Neural progenitor cell (in vitro differentiated cells): ENCODE results near the gene OVAAL. TPM values are rescaled to one million over a fixed set of nuclear protein-coding genes. Genes with fewer than 3 reads are reported as not detected.
A peak's percentile ranks its signal among the peaks of the same experiment; 100 is the strongest.

Source experiments
- DNase-seq: peaks from one replicate; pipeline ENCODE4 v3.0.0-alpha.2; 2016; ENCODE audit warnings: low spot score
- H2AFZ ChIP-seq: fragments of 200-600 bp; sonication (generic); replicated peaks from 2 replicates; pipeline ENCODE4 v1.6.1; 2016; ENCODE audit warnings: antibody characterized with exemption
- H3F3A ChIP-seq: fragments of 200-600 bp; sonication (generic); 2 replicates; pipeline ENCODE4 v1.6.1; 2016; ENCODE audit warnings: antibody characterized with exemption, low read depth
- H3K27ac ChIP-seq: fragments of 200-600 bp; sonication (generic); 2 replicates; pipeline ENCODE4 v1.5.1; 2016; ENCODE audit warnings: mild to moderate bottlenecking
- H3K27me3 ChIP-seq: fragments of 200-600 bp; sonication (generic); 2 replicates; pipeline ENCODE4 v1.6.1; 2016; ENCODE audit warnings: mild to moderate bottlenecking, moderate library complexity
- H3K36me3 ChIP-seq: fragments of 200-600 bp; sonication (generic); 2 replicates; pipeline ENCODE4 v1.5.1; 2016
- H3K4me1 ChIP-seq: fragments of 200-600 bp; sonication (generic); 2 replicates; pipeline ENCODE4 v1.6.1; 2016; ENCODE audit warnings: mixed run types
- H3K4me2 ChIP-seq: fragments of 200-600 bp; sonication (generic); 2 replicates; pipeline ENCODE4 v1.6.1; 2016
- H3K4me3 ChIP-seq: fragments of 200-600 bp; sonication (generic); 2 replicates; pipeline ENCODE4 v1.5.1; 2016
- H3K79me2 ChIP-seq: fragments of 200-600 bp; sonication (generic); 2 replicates; pipeline ENCODE4 v1.6.1; 2016; ENCODE audit warnings: low read depth
- H3K9ac ChIP-seq: fragments of 200-600 bp; sonication (generic); 2 replicates; pipeline ENCODE4 v1.6.1; 2016
- H3K9me3 ChIP-seq: fragments of 200-600 bp; sonication (generic); 2 replicates; pipeline ENCODE4 v1.5.1; 2016; ENCODE audit warnings: low read depth
- H4K20me1 ChIP-seq: fragments of 200-600 bp; sonication (generic); 2 replicates; pipeline ENCODE4 v1.6.1; 2016; ENCODE audit warnings: low read depth
- H3K27ac Mint-ChIP-seq: 3 replicates; pipeline ENCODE4 v1.8.0; 2021; ENCODE audit warnings: mixed read lengths
- H3K27me3 Mint-ChIP-seq: 2 replicates; pipeline ENCODE4 v1.8.0; 2022; ENCODE audit warnings: low read depth, mild to moderate bottlenecking, inconsistent platforms, moderate library complexity, mixed read lengths; ENCODE audit not compliant: insufficient read depth
- H3K36me3 Mint-ChIP-seq: 3 replicates; pipeline ENCODE4 v1.8.0; 2021; ENCODE audit warnings: mixed read lengths
- H3K4me1 Mint-ChIP-seq: 3 replicates; pipeline ENCODE4 v1.8.0; 2021; ENCODE audit warnings: mixed read lengths
- H3K4me3 Mint-ChIP-seq: 3 replicates; pipeline ENCODE4 v1.8.0; 2021; ENCODE audit warnings: mild to moderate bottlenecking, moderate library complexity, mixed read lengths
- H3K9me3 Mint-ChIP-seq: 3 replicates; pipeline ENCODE4 v1.8.0; 2020; ENCODE audit warnings: mixed read lengths
- EZH2 ChIP-seq: fragments of 200-600 bp; sonication (generic); IDR thresholded peaks from 2 replicates; pipeline ENCODE4 v1.6.1; 2017; ENCODE audit warnings: antibody characterized with exemption, mild to moderate bottlenecking, moderate library complexity
- EZH2phosphoT487 ChIP-seq: fragments of 200-600 bp; sonication (generic); IDR thresholded peaks from 2 replicates; pipeline ENCODE4 v1.6.1; 2017; ENCODE audit warnings: antibody characterized with exemption
- total RNA-seq: library from RNA; depleted of rRNA; stranded (reverse); fragments of >200 nt; gene quantifications from 2 replicates; pipeline ENCODE4 v1.2.3, GENCODE V29; 2015; ENCODE audit warnings: low replicate concordance
- TF ChIP-seq, protein P1 (sequence below): fragments of 200-600 bp; sonication (generic); IDR thresholded peaks from 2 replicates; pipeline ENCODE4 v1.5.1; 2017; ENCODE audit warnings: antibody characterized with exemption, mild to moderate bottlenecking

OVAAL gene
- total RNA-seq, 1 donor from 2014 or later, result not detected

DNA sequence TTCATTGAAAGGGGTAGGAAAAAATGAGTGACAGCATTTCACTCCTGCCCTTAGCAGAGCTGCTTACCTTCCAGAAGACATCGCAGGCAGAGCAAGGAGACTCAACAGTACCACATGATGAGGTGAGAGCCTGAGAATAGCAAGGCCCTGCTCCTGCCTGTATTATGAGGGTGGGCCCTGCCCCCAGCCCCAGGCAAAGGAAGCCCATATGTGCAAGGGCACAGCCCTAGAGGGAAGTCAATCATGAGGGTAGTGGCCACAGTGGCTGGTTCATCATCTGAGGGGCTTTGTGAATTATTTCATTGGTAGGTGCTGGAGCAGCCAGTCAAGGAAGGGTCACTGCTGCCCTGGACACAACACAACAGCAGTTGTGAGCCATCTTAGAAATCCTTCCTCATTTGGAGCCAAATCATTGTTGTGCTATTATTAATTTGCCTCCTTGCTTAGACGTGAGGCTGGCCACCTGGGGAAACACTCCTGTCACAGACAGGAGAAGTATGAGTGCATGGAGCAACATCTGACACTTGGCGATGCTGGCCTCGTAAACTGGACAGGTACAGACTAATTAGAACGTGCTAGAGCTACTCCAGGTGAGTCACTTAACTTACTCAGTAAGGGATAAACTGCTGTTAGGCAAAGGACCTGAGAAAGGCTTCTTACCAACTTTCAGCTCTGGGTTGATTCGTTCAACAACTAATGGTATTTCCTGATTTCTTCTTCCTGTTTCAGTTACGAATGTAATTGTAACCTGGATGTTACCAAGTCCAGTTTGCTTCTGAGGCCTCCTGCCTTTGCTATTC is 33.6 kb upstream of the OVAAL start:
- Mint-ChIP-seq H3K27me3 (peaks cover 3% of the 10 kb centered on the region), H3K36me3 (peaks cover 2% of the 10 kb centered on the region), H3K9me3 (no peaks in the 10 kb centered on the region), H3K27ac (no peak overlapping the region), H3K4me1 (peaks cover 10% of the 10 kb centered on the region), H3K4me3 (no peak overlapping the region)
- Histone ChIP-seq H3K27me3 (no peaks in the 10 kb centered on the region), H3K9me3 (no peaks in the 10 kb centered on the region), H3K4me1 (no peaks in the 10 kb centered on the region), H3K27ac (no peak overlapping the region), H3K4me2 (no peak overlapping the region), H3K36me3 (no peaks in the 10 kb centered on the region), H2AFZ (no peak overlapping the region), H4K20me1 (no peaks in the 10 kb centered on the region), H3K79me2 (no peaks in the 10 kb centered on the region), H3K9ac (no peak overlapping the region), H3F3A (no peaks in the 10 kb centered on the region), H3K4me3 (no peak overlapping the region)
- TF ChIP-seq, protein P1, sequence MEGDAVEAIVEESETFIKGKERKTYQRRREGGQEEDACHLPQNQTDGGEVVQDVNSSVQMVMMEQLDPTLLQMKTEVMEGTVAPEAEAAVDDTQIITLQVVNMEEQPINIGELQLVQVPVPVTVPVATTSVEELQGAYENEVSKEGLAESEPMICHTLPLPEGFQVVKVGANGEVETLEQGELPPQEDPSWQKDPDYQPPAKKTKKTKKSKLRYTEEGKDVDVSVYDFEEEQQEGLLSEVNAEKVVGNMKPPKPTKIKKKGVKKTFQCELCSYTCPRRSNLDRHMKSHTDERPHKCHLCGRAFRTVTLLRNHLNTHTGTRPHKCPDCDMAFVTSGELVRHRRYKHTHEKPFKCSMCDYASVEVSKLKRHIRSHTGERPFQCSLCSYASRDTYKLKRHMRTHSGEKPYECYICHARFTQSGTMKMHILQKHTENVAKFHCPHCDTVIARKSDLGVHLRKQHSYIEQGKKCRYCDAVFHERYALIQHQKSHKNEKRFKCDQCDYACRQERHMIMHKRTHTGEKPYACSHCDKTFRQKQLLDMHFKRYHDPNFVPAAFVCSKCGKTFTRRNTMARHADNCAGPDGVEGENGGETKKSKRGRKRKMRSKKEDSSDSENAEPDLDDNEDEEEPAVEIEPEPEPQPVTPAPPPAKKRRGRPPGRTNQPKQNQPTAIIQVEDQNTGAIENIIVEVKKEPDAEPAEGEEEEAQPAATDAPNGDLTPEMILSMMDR, result no peak
- TF ChIP-seq EZH2 (no peak), EZH2phosphoT487 (no peak)
- DNase-seq, result no peak

DNA sequence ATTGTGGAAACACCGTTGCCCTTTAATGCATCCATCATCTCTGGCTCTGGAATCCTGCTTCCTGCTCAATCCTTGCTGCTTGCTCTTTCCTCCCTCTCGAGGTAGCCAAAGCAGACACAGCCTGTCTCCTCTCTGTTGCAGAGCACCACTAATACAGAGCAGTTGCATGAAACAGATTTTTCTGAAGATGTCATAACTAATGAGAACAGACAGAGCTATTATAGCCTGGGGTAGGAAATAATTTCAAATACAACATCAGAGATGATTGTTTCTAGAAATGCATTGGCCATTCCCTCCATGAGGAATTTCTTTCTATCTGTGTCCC is 33.1 kb upstream of the OVAAL start:
- TF ChIP-seq, protein P1, result no peak
- TF ChIP-seq EZH2, result no peak
- no peak for TF ChIP-seq EZH2phosphoT487
- Histone ChIP-seq H3K79me2 (no peaks in the 10 kb centered on the region), H3K27me3 (no peaks in the 10 kb centered on the region), H3K9me3 (no peaks in the 10 kb centered on the region), H4K20me1 (no peaks in the 10 kb centered on the region), H3K27ac (no peak overlapping the region), H3K9ac (no peak overlapping the region), H3K4me3 (no peak overlapping the region), H2AFZ (no peak overlapping the region), H3K4me2 (no peak overlapping the region), H3K4me1 (no peaks in the 10 kb centered on the region), H3K36me3 (no peaks in the 10 kb centered on the region), H3F3A (no peaks in the 10 kb centered on the region)
- no peak for DNase-seq
- peaks cover 2% of the 10 kb centered on the region for H3K36me3 Mint-ChIP-seq
- H3K9me3 Mint-ChIP-seq, result no peaks in the 10 kb centered on the region
- H3K4me3 Mint-ChIP-seq, result no peak overlapping the region
- H3K27me3 Mint-ChIP-seq, result peaks cover 5% of the 10 kb centered on the region
- H3K4me1 Mint-ChIP-seq, result peaks cover 13% of the 10 kb centered on the region
- peak overlapping the region; percentile 72 for H3K27ac Mint-ChIP-seq

DNA sequence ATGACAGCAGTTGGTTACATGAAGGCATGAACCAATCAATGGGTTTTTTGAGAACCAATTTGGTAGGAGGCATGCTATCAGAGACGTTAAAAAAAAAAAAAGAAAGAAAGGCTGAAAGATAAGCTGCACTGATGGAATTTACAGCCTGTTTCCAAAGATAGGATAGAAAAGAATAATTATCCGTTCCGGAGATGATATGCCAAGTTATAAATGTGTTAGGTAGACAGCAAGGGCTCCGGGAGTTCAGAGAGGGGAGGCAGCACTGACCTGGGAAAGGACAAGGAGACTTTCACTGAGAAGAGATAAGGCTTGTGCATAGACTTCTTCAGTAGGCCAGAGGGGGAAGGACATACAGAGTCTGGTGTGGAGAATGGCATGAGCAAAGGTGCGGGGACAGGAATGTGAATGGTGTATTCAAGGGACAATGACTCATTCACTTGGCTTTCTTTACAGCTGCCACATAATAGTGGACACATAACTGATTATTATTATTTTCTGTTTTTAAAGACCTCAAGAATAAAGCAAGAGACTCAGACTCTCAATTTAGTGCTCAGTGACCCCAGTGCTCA is 31.6 kb upstream of the OVAAL start:
- Histone ChIP-seq H3K4me3 (no peak overlapping the region), H3K9me3 (no peaks in the 10 kb centered on the region), H2AFZ (no peak overlapping the region), H3K27ac (no peak overlapping the region), H3F3A (no peaks in the 10 kb centered on the region), H3K4me1 (no peaks in the 10 kb centered on the region), H4K20me1 (no peaks in the 10 kb centered on the region), H3K36me3 (no peaks in the 10 kb centered on the region), H3K79me2 (no peaks in the 10 kb centered on the region), H3K9ac (no peak overlapping the region), H3K4me2 (no peak overlapping the region), H3K27me3 (no peaks in the 10 kb centered on the region)
- Mint-ChIP-seq H3K27me3 (peaks cover 7% of the 10 kb centered on the region), H3K4me3 (no peak overlapping the region), H3K4me1 (peaks cover 13% of the 10 kb centered on the region), H3K36me3 (peaks cover 2% of the 10 kb centered on the region), H3K27ac (no peak overlapping the region), H3K9me3 (no peaks in the 10 kb centered on the region)
- TF ChIP-seq EZH2 (no peak), EZH2phosphoT487 (no peak)
- TF ChIP-seq, protein P1, result no peak
- DNase-seq, result no peak
